Right ventricle myocardium inferior (tissue), 1 donor: ENCODE measurements around the gene NAGLU. TPM values are rescaled to one million over a fixed set of nuclear protein-coding genes. Genes with fewer than 3 reads are reported as not detected.
"Not testable (repeated sequence)": the region's sequence is repeated elsewhere in the genome, so short reads cannot be mapped to it uniquely, and the experiment has no call there.

Experiments
- ATAC-seq: fragments of 200-7000 bp; cut with Tn5 transposase; one replicate; pipeline ENCODE4 v1.9.1; 2020; ENCODE audit warnings: mild to moderate bottlenecking, moderate library complexity
- DNase-seq: peaks from one replicate; pipeline ENCODE4 v3.0.0; 2021; ENCODE audit errors: missing footprints
- intact Hi-C: fragments of 100-400 bp; cut with DNase I; formaldehyde crosslinking; loops from one replicate; pipeline ENCODE4 v1.11.0; 2022
- total RNA-seq: library from RNA; stranded (reverse); fragmentation: NEBNext Ultra II Directional; extraction: Animal tissue kit (Norgen Biotek cat#: 25700); gene quantifications from one replicate; pipeline ENCODE4 v1.2.1, GENCODE V29; 2021
- donor health status: DM: no; HTN: yes; CAD: no; lungs with severe emphysema.

The NAGLU gene
- total RNA-seq, 1 donor from 2014 or later = 8.6 TPM

GRCh38 chr17:42555122-42555622, 19.1 kb downstream of the NAGLU start:
- no peak for ATAC-seq
- intact Hi-C loops = no loop called here
- DNase-seq = no peak

GRCh38 chr17:42555961-42556617, 20.0 kb downstream of the NAGLU start:
- ATAC-seq, intact Hi-C loops, DNase-seq: not testable (repeated sequence)

- no peak for ATAC-seq
- intact Hi-C loops = no loop called here
- DNase-seq = no peak
Measured at GRCh38 chr17:42559075-42559474, 23.0 kb downstream of the NAGLU start.

- intact Hi-C loops = no loop called here
- ATAC-seq (no peak), DNase-seq (no peak)
Measured at GRCh38 chr17:42560246-42560645, 24.2 kb downstream of the NAGLU start.

- peak; percentile 83 for ATAC-seq
- DNase-seq = peak; percentile 97
- intact Hi-C loops = no loop called here
Measured at GRCh38 chr17:42561897-42562387, 25.9 kb downstream of the NAGLU start, which contains the start of gene COASY. Gene COASY (plus strand): TSS chr17:42562148. CDS start chr17:42562623, 475 bp downstream.

GRCh38 chr17:42562388-42563142, 26.5 kb downstream of the NAGLU start:
- intact Hi-C loops = no loop called here
- DNase-seq (no peak), ATAC-seq (no peak)

- DNase-seq = no peak
- intact Hi-C loops = no loop called here
- no peak for ATAC-seq
Measured at GRCh38 chr17:42563143-42563509, 27.1 kb downstream of the NAGLU start.

- DNase-seq (no peak), ATAC-seq (no peak)
- intact Hi-C loops = no loop called here
Measured at GRCh38 chr17:42563543-42563942, 27.5 kb downstream of the NAGLU start.

- DNase-seq (no peak), ATAC-seq (no peak)
- intact Hi-C loops = no loop called here
Measured at GRCh38 chr17:42563950-42564349, 27.9 kb downstream of the NAGLU start.

GRCh38 chr17:42564815-42565522, 28.9 kb downstream of the NAGLU start:
- intact Hi-C loops = loop anchor here (5.0 kb wide), 1 partner anchor 42 kb away; the partner anchor contains the start of genes RETREG3 and TUBG1
- no peak for ATAC-seq
- DNase-seq = no peak

- intact Hi-C loops = loop anchor here (5.0 kb wide), 1 partner anchor 42 kb away; the partner anchor contains the start of genes RETREG3 and TUBG1
- no peak for DNase-seq
- no peak for ATAC-seq
Measured at GRCh38 chr17:42565523-42566214, 29.6 kb downstream of the NAGLU start.

- ATAC-seq (no peak), DNase-seq (no peak)
- intact Hi-C loops = loop anchor here (5.0 kb wide), 1 partner anchor 41 kb away; the partner anchor contains the start of genes RETREG3 and TUBG1
Measured at GRCh38 chr17:42566215-42566882, 30.3 kb downstream of the NAGLU start.

GRCh38 chr17:42566883-42567573, 31.0 kb downstream of the NAGLU start, which contains the start of gene MLX:
Gene MLX (plus strand): TSS chr17:42567100. CDS start chr17:42567125, 25 bp downstream.
- peak; percentile 85 for ATAC-seq
- intact Hi-C loops = loop anchor here (5.0 kb wide), 1 partner anchor 40 kb away; the partner anchor contains the start of genes RETREG3 and TUBG1
- peak; percentile 98 for DNase-seq

GRCh38 chr17:42568341-42569111, 32.5 kb downstream of the NAGLU start:
- DNase-seq = no peak

GRCh38 chr17:42571435-42572225, 35.6 kb downstream of the NAGLU start:
- no peak for ATAC-seq
- intact Hi-C loops = loop anchor here (10.0 kb wide), 1 partner anchor 253 kb away; the partner anchor contains the start of gene BECN1
- no peak for DNase-seq

More at GRCh38 chr17:42568341-42569111, 32.5 kb downstream of the NAGLU start:
- no peak for ATAC-seq
- intact Hi-C loops = loop anchor here (5.0 kb wide), 1 partner anchor 39 kb away; the partner anchor contains the start of genes RETREG3 and TUBG1
